ENCODE data around the gene NAA38.

GRCh38 chr17:7814969-7815368, 42.4 kb downstream of the NAA38 start:
- no peak for TF ChIP-seq CTCF (IDR thresholded peaks at IDR 0.05)
- no peak for TF ChIP-seq EZH2 (IDR thresholded peaks at IDR 0.05; ENCODE audit: borderline replicate concordance, insufficient read depth, low read depth, low read length, poor library complexity, severe bottlenecking)

Data from B cell (primary cell).